Smooth muscle cell (in vitro differentiated cells): ENCODE measurements around the gene CAVIN3. TPM values are rescaled to one million over a fixed set of nuclear protein-coding genes. Genes with fewer than 3 reads are reported as not detected.

Experiments used
- DNase-seq: peaks from one replicate; lab custom pipeline; 2025; ENCODE audit not compliant: unreplicated experiment; lab: John Stamatoyannopoulos, UW
- H2AFZ ChIP-seq: fragments of 200-600 bp; sonication (generic); 2 replicates; pipeline ENCODE4 v1.6.0; 2016; ENCODE audit warnings: antibody characterized with exemption, low read depth, mild to moderate bottlenecking
- H3F3A ChIP-seq: fragments of 200-600 bp; sonication (generic); 2 replicates; pipeline ENCODE4 v1.6.0; 2017; ENCODE audit warnings: antibody characterized with exemption, low read depth
- H3K27ac ChIP-seq: fragments of 200-600 bp; sonication (generic); 2 replicates; pipeline ENCODE4 v1.5.1; 2016; ENCODE audit warnings: low read depth, mild to moderate bottlenecking
- H3K27me3 ChIP-seq: fragments of 200-600 bp; sonication (generic); 2 replicates; pipeline ENCODE4 v1.6.1; 2016; ENCODE audit warnings: low read depth, mild to moderate bottlenecking
- H3K36me3 ChIP-seq: fragments of 200-600 bp; sonication (generic); 2 replicates; pipeline ENCODE4 v1.5.1; 2016; ENCODE audit warnings: low read depth
- H3K4me1 ChIP-seq: fragments of 200-600 bp; sonication (generic); 2 replicates; pipeline ENCODE4 v1.5.1; 2016; ENCODE audit warnings: low read depth
- H3K4me2 ChIP-seq: fragments of 200-600 bp; sonication (generic); 2 replicates; pipeline ENCODE4 v1.6.0; 2016; ENCODE audit warnings: mild to moderate bottlenecking
- H3K4me3 ChIP-seq: fragments of 200-600 bp; sonication (generic); 2 replicates; pipeline ENCODE4 v1.5.1; 2016; ENCODE audit warnings: mild to moderate bottlenecking
- H3K79me2 ChIP-seq: fragments of 200-600 bp; sonication (generic); 2 replicates; pipeline ENCODE4 v1.6.0; 2016; ENCODE audit warnings: low read depth, mild to moderate bottlenecking
- H3K9ac ChIP-seq: fragments of 200-600 bp; sonication (generic); 2 replicates; pipeline ENCODE4 v1.6.0; 2016; ENCODE audit warnings: low read depth
- H3K9me3 ChIP-seq: fragments of 200-600 bp; sonication (generic); replicated peaks from 2 replicates; pipeline ENCODE4 v1.5.1; 2016; ENCODE audit warnings: low read depth
- H4K20me1 ChIP-seq: fragments of 200-600 bp; sonication (generic); 2 replicates; pipeline ENCODE4 v1.6.0; 2016; ENCODE audit warnings: low read depth
- WGBS: methylation state at CpG from one replicate; pipeline ENCODE4 v1.1.7; 2016; ENCODE audit warnings: low lambda C conversion rate; 5-methylcytosine and 5-hydroxymethylcytosine counted together
- polyA plus RNA-seq: library from polyadenylated mRNA; unstranded; fragments of >200 nt; fragmentation: Nextera tagmentation; extraction: Ambion mirVana; gene quantifications from 2 replicates; pipeline ENCODE4 v1.2.1, GENCODE V29; 2016
- total RNA-seq: library from RNA; depleted of rRNA; stranded (reverse); fragments of >200 nt; gene quantifications from 2 replicates; pipeline ENCODE4 v1.2.3, GENCODE V29; 2014
- TF ChIP-seq, protein P1 (sequence below): fragments of 200-600 bp; sonication (generic); IDR thresholded peaks from 2 replicates; pipeline ENCODE4 v1.5.1; 2017; ENCODE audit warnings: borderline replicate concordance, mild to moderate bottlenecking, antibody characterized with exemption; ENCODE audit not compliant: insufficient read depth, poor library complexity, severe bottlenecking

Gene CAVIN3
- total and polyA plus RNA-seq, 2 experiments from 2014 or later = 177 to 251 TPM

DNA sequence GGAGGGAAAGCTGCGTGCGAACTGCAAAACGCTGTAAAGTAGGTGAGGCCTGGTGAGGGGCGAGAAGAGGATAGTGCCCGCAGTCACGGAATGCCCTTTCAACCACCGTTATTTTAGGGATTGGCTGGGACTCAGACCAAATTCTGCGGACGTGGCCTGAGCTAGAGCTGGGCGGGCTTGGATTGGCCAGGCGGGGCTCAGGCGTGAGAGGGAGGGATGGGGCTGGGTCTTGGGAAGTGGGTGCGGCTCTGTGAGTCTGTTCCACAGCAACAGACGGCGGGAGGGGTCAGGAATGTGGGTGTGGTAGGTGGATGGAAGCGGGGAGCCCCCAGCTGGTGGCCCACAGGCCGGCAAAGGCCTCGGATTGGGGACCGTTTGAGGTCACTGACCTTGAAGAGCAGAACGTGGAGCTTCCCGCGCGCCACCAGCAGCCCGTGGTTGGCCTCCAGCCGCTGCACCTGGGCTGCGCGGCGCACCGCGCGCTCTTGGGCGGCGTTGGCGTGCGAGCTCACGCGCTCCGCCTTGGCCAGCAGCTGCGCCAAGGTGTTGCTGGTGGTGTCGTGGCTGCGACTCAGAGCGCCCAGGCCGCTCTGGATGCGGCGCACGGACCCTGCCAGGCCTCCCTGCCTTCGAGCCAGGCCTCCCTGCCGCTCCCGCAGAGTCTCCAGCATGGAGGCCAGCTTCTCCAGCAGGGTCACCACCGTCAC lies 444 bp downstream of the CAVIN3 start:
- Histone ChIP-seq H3K27ac (peak overlapping the region; percentile 99), H3K4me3 (peak overlapping the region; percentile 61), H3K4me2 (peak overlapping the region; percentile 84), H3K9me3 (no peaks in the 10 kb centered on the region), H3K27me3 (no peaks in the 10 kb centered on the region), H3K36me3 (no peaks in the 10 kb centered on the region), H3K9ac (peak overlapping the region; percentile 90), H3K4me1 (peaks cover 36% of the 10 kb centered on the region), H3F3A (peaks cover 24% of the 10 kb centered on the region), H4K20me1 (no peaks in the 10 kb centered on the region), H3K79me2 (peaks cover 14% of the 10 kb centered on the region), H2AFZ (peak overlapping the region; percentile 61)
- WGBS = 2% methylated on average over 44 of the region's 50 CpGs
- TF ChIP-seq, protein P1, sequence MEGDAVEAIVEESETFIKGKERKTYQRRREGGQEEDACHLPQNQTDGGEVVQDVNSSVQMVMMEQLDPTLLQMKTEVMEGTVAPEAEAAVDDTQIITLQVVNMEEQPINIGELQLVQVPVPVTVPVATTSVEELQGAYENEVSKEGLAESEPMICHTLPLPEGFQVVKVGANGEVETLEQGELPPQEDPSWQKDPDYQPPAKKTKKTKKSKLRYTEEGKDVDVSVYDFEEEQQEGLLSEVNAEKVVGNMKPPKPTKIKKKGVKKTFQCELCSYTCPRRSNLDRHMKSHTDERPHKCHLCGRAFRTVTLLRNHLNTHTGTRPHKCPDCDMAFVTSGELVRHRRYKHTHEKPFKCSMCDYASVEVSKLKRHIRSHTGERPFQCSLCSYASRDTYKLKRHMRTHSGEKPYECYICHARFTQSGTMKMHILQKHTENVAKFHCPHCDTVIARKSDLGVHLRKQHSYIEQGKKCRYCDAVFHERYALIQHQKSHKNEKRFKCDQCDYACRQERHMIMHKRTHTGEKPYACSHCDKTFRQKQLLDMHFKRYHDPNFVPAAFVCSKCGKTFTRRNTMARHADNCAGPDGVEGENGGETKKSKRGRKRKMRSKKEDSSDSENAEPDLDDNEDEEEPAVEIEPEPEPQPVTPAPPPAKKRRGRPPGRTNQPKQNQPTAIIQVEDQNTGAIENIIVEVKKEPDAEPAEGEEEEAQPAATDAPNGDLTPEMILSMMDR = no peak
- DNase-seq = peak; percentile 63

DNA sequence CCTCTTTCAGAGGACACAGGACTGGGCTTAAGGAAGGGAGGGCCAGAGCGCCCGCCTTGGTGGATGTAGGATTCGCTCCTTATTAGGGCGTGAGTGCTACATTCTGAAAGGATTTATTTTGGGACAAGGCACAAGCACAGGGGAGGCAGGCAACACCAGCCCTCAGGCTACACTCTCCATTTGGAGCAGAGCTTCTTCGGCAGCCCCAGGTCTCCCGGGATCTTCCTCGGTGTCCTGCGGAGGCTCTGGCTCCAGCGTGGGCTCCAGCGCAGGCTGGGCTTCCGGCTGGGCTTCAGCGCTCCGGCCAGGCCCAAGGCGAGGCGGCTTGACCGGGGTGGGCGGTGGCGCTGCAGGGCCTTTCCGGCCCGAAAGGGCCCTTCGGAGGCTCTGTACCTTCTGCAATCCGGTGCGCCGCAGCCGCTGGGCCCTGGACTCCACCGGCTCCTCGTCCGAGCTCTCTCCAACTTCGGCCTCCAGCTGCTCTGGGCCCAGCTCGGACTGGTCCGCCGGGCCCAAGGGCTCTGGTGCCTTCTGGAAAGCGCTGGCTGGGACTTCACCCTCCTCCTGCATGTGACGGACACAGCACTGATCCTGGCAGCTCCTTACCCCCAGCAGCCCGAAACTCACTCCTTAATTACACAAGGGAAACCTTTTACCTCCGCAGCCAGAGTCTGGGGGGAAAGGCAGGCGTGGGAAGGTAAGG lies 1.1 kb downstream of the CAVIN3 start:
- Histone ChIP-seq H3K9me3 (no peaks in the 10 kb centered on the region), H4K20me1 (no peaks in the 10 kb centered on the region), H3K4me2 (peak overlapping the region; percentile 84), H3K79me2 (peaks cover 14% of the 10 kb centered on the region), H3F3A (peaks cover 24% of the 10 kb centered on the region), H3K4me1 (peaks cover 36% of the 10 kb centered on the region), H3K9ac (peak overlapping the region; percentile 90), H3K27ac (peak overlapping the region; percentile 99), H3K4me3 (peak overlapping the region; percentile 61), H3K27me3 (no peaks in the 10 kb centered on the region), H3K36me3 (no peaks in the 10 kb centered on the region), H2AFZ (peak overlapping the region; percentile 61)
- TF ChIP-seq, protein P1 = no peak
- WGBS = 3% methylated on average over 36 of the region's 37 CpGs
- peak; percentile 63 for DNase-seq

DNA sequence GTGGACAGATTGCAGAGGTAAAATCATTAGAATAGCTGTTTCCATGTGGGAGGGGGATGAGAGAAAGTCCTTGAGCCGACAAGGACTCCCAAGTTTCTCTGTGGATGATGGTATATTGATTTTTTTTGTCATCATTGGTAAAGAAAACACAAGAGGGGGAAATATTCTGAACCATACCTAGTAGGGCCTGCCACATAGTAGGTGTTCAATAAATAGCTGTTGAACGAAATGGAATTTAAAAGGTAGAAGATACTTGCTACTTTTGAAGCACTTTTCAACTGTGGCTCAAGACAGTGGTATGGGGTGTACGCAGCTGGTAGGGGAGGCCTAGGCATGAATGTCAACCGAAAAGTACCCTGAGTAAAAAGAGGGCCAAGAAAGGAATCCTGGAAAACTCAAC lies 2.1 kb downstream of the CAVIN3 start:
- peaks cover 14% of the 10 kb centered on the region for H3K79me2 ChIP-seq
- H3K4me2 ChIP-seq = peak overlapping the region; percentile 84
- TF ChIP-seq, protein P1 = no peak
- H2AFZ ChIP-seq = no peak overlapping the region
- no peak for DNase-seq
- no peaks in the 10 kb centered on the region for H4K20me1 ChIP-seq
- WGBS = 91% methylated on average over 4 of the region's 4 CpGs
- peak overlapping the region; percentile 99 for H3K27ac ChIP-seq
- peak overlapping the region; percentile 90 for H3K9ac ChIP-seq
- no peaks in the 10 kb centered on the region for H3K27me3 ChIP-seq
- peak overlapping the region; percentile 61 for H3K4me3 ChIP-seq
- H3K9me3 ChIP-seq = no peaks in the 10 kb centered on the region
- H3F3A ChIP-seq = peaks cover 24% of the 10 kb centered on the region
- H3K4me1 ChIP-seq = peaks cover 36% of the 10 kb centered on the region
- H3K36me3 ChIP-seq = no peaks in the 10 kb centered on the region
